A673 (cell line): ENCODE results near the gene SWT1.

Source experiments
- EZH2 ChIP-seq: fragments of 200-600 bp; sonication (generic); IDR thresholded peaks from 2 replicates; pipeline ENCODE4 v1.6.1; 2017; ENCODE audit warnings: borderline replicate concordance, low read depth, mild to moderate bottlenecking, mixed read lengths, antibody characterized with exemption, low read length; ENCODE audit not compliant: poor library complexity, severe bottlenecking
- TF ChIP-seq, protein P1 (sequence below): fragments of 300-800, 200-600 bp; sonication (generic); conservative IDR thresholded peaks from 2 replicates; pipeline ENCODE4 v1.5.1; 2017; ENCODE audit warnings: low read depth, mild to moderate bottlenecking, antibody characterized with exemption, low read length, moderate library complexity, mixed read lengths

- TF ChIP-seq, protein P1, sequence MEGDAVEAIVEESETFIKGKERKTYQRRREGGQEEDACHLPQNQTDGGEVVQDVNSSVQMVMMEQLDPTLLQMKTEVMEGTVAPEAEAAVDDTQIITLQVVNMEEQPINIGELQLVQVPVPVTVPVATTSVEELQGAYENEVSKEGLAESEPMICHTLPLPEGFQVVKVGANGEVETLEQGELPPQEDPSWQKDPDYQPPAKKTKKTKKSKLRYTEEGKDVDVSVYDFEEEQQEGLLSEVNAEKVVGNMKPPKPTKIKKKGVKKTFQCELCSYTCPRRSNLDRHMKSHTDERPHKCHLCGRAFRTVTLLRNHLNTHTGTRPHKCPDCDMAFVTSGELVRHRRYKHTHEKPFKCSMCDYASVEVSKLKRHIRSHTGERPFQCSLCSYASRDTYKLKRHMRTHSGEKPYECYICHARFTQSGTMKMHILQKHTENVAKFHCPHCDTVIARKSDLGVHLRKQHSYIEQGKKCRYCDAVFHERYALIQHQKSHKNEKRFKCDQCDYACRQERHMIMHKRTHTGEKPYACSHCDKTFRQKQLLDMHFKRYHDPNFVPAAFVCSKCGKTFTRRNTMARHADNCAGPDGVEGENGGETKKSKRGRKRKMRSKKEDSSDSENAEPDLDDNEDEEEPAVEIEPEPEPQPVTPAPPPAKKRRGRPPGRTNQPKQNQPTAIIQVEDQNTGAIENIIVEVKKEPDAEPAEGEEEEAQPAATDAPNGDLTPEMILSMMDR, result no peak
- no peak for TF ChIP-seq EZH2
Observed at GRCh38 chr1:185257950-185258208, 100.9 kb downstream of the SWT1 start.
